ENCODE data around the gene GM2A.

DNA sequence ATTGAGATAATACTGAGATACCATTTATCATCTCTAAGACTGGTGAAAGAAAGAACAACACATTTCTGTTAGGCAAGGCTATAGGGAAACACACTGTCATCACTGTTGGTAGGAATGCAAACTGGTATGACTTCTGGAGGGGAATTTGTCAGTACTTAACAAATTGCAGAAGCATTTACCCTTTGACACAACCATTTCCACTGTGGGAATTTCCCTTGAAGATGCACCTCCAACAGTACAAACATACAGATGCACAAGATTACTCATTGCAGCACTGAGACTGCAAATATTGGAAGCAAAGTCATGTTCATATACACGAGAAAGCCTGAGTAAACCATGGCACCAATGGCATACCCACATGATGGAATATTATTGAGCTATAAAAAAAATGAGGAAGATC, 17.6 kb downstream of the GM2A start:
- TF ChIP-seq CTCF (IDR thresholded peaks at IDR 0.05; ENCODE audit: poor library complexity) (no peak), EZH2 (IDR thresholded peaks at IDR 0.05; ENCODE audit: borderline replicate concordance) (no peak)
